Stimulated activated CD8-positive, alpha-beta memory T cell treated with anti-CD3 and anti-CD28 coated beads, Interleukin-4, amount 100 ng/mL, for 24 hours (primary cell): Measurements from ENCODE around the gene PRELID2.

ENCODE experiments used
- DNase-seq: peaks from one replicate; pipeline ENCODE4 v3.0.0-alpha.2; 2020; ENCODE audit warnings: low read depth

Gene PRELID2

DNA sequence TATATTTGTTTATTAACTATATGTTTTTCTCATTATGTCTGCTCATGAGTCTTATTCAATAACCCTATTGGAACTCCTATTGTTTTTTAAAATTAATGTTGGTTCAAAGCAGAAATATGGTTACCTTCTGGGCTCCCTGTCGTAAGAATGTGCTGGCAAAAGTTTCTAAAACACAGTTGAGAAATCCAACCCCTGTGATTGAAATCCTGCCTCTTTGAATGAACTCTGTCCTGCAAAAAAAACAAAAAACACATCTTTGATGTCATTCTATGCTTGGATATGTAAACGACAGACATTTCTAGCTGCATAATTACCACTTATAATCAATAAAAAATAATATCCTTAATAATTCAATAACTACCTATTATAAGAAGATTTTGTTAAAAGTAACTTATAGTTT lies 38.8 kb downstream of the PRELID2 start:
- no peak for DNase-seq

DNA sequence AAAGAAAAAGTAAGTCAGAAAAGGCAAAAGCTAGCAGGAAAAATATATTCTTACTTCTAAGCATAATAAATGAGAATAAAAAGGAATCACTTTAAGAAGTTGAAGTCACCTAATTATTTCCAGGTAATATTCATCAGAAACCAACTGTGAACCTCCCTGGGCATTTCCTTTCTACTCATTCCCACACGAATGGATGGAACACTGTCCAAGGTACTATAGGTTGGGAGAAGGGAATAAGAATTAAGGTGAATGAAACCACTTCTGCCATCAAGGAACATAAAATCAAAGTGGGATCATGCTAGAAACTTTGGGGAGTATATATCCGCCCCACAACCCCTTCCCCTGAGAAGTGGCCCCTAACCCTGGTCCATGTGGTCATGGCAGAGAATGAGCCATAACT lies 41.6 kb downstream of the PRELID2 start:
- DNase-seq = no peak

DNA sequence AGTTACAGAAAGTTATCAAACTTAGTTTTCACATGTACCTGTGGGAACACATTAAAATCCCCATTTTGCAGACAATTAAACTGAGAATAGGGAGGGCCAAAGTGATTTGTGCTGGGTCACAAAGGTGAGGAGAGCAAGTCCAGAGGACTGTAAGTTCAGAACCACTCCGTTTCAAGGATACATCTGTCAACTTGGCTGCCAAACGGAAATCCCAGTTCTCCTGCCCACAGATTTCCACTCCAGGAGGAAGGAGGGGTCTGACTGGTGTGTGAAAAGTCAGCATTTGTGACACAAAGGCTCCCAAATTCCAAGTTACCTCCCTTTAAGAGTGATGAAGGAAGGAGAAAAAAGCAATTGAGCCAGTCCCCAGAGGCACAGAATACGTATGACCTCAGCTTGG lies 42.3 kb downstream of the PRELID2 start:
- no peak for DNase-seq

DNA sequence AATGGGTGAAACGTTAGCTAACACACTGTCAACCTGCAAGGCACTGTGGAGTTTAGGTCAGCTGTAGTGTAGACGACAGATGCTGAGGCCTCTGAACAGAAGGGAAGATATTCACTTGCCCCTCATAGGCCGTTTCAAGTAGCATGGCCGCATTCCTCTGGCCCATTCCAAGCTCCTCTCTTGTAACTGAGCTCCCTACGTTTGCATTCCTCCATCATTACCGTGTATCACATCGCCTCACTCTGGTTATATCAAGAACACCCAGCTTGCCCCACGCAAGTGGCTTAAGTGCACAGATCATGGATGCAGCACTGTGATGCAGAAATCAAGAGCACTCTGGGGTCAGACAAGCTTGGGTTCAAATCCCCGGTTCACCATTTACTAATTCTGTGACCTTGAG lies 43.3 kb downstream of the PRELID2 start:
- DNase-seq = no peak

DNA sequence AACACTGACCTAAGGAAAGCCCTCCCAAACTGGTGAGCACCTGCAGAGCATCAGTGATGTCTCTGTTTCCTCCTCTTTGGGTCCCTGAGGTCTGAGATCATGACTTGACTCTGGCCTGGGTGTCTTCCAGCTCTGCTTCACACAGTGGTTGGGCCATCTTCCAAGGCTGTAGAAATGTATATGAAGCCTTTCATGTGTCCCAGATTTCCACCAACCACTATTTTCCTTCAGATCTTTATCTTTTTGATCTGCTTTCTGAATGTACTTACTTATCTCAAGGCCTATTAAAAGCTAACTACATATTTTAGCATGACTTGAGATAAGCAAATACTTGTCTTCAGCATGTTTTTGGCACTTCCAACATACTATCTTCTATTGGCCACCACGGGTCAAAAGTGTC lies 47.1 kb downstream of the PRELID2 start:
- no peak for DNase-seq

DNA sequence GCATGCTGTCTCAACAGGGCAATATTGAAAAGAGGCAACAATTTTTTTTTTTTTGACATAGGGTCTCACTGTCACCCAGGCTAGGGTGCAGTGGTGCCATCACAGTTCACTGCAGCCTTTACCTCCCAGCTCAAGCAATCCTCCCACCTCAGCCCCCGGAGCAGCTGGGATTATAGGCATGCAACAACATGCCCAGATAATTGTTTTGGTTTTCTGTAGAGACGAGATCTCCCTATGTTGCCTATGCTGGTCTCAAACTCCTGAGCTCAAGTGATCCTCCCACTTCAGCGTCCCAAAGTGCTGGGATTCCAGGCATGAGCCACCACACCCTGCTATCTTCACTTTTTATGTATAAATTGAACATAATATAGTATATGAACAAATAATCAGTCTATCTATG lies 47.6 kb downstream of the PRELID2 start:
- no peak for DNase-seq

DNA sequence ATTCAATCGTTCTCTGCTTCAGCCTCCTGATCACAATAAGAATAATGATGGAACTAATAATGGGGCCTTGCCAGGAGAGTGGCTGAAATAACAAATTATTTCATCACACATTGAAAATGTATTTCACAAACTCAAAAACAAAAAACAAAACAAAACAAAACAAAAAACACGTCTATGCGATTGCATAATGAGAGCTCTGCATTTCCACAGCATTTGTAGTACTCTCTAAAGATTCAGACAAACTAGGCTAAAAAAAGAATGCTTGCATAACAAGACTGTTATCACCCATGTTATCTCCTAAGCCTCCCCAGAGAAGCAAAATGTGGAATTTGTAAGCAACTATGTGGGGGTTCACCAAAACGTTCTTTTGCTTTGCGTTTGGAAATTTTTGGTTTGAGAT lies 48.1 kb downstream of the PRELID2 start:
- no peak for DNase-seq

DNA sequence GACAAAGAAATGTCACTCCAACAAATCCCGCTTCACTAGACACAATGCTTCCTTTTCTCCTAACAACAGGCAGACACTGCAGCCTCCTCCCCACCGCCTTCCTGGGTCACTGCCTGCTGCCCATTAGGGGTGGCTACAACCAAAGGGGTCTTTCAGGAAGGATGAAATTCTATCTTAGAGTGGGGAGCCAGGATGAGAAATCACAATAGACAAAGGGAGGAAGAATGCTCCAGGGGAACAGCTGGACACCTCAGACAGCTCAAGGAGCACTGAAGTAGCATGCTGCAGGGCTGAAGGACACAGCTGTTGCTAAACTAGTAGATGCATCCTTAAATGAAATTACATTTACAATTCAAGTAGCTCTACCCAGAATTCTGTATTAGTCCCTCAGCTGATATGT lies 54.2 kb downstream of the PRELID2 start:
- no peak for DNase-seq

DNA sequence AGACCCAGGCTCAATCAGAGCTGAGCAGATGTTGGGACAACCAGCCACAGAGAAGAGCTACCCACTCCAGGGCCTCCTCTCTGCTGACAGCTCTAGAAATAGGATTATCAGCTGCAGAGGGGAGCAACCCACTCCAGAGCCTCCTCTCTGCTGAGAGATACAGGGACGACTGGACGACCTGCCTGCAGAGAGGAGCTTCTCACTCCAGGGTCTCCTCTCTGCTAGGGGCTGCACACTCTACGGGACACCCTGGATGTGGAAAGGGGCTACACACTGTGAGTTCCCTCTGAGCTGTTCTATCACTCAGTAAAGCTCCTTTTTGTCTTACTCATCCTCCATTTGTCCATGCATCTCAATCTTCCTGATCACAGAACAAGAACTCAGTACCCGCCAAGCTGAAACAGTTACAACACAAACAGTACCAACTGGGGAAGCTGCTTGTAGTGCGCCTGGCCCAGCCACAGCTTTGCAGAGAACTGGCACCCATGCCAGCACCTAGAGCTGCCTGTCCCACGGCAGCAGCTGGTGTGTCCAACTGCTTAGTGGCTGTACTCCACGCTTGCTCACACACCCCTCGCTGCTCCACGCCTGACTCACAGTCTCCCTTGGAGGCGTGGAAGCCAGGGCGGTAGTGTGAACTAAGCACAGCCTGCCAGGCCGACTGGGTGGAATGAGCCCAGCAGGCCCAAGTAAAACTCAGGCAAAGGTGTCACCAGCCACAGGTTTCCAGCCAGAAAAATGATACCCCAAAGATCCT lies 56.8 kb downstream of the PRELID2 start:
- no peak for DNase-seq

DNA sequence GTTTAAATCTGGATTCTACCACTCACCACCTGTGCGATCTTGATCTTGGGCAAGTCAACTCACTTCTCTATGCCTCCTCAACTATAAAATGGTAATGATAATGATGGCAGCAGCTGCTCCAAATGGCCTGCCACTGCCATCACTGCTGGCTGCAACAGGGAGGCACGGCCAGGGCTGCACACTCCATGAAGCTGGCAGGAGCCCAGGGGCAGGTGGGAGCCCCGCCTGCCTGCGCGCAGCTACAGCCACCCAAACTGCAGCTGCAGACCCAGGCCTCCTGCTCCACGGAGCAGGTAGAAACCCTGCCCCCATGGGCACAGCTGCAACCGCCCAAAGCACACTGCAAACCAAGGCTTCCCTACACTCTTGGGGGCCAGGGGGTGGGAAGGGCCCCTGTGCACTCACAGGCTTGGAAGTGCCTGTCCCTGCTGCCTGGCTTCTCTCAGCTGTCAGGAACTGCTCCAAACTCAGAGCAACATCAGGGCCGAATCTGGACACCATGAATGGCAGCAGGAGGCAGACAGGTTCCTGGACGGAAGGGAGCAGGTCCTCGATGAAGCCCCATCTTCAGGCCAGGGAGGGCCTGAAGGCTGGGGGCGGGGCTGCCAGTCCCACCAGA lies 57.6 kb downstream of the PRELID2 start:
- no peak for DNase-seq

DNA sequence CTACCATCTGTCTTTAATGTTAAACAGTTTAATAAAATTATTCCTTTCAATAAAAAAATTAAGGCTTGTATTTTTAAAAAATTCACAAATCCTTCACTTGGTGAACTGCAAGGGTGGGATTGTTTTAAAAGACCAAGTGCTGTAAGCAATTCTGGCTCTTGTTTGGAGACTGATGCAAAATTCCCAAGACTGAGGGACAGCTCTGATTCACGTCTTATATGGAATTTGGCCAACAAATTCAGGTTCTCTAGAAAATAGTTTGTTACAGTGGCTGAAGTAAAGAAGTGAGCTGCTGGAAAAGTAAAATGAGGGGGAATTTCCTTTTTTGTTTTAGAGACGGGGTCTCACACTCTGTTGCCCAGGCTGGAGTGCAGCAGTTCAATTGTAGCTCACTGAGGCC lies 58.3 kb downstream of the PRELID2 start:
- DNase-seq = no peak

DNA sequence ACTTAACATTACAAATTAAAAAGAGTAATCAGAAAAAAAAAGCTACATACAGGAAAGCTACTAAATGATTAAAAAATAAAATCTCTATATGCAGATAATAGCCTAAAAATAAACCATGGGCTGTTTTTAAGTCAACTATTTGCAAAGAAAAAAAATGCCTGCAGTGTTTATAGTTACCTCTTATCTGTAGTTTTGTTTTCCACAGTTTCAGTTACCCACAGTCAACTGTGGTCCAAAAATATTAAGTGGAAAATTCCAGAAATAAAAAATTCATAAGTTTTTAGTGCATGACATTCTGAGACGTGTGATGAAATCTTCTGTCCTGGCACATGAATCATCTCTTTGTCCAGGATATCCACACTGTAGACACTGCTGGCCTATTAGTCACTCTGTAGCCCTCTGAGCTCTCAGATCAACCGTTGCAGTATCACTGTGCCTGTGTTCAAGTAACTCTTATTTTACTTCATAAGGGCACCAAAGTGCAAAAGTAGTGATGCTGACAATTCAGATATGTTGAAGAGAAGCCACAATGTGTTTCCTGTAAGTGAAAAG lies 59.2 kb downstream of the PRELID2 start:
- no peak for DNase-seq

DNA sequence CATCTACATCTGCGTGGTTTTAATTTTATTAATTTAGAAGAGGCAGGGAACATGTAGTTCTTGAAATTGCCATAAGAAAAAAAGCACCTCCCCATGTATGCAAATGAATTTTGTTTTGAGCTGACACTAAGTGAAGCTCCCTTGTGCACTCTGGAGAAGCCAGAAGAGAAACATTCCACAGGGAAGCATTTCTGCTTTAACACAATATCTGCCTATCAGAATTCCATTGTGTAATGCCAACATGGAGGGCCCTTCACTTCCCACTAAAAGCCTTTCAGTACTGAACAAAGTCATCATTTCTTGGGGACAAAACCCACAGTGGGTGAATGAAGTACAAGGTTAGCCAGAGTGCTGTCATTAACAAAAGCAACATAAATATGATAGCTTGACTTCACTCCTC lies 59.7 kb downstream of the PRELID2 start:
- DNase-seq = no peak

DNA sequence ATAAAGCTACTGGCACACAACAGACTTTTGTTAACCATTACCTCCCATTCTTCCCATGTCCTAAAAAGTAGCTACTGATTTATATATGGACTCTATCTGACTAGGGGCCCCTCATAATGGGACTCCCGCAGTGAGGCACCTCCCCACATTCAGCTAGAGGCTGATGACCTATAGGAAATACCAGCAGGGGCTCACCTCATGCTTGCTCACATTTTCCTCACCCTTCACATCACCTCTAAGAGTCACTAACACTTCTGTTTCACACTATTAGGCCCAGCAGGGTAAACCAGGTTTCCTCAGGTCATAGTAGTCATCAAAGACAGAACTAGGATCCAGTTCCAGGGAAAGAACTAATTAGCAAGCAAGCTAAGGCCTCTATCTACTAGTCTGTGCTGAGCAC lies 60.7 kb downstream of the PRELID2 start:
- no peak for DNase-seq

DNA sequence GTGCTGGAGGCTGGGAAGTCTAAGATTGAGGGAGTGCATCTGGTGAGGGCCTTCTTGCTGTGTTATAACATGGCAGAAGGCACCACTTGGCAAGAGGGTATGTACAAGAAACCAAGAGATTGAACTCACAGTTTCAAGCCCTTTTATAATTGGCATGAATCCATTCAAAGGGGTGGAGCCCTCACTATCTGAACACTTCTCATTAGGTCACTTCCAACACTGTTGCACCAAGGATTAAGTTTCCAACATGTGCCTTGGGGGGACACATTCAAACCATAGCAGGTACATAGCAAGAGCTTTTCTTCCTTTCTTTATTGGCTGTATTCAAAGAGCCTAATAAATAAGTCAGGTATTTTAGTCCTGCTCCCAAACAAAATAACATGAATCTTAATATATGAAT lies 62.7 kb downstream of the PRELID2 start:
- no peak for DNase-seq

DNA sequence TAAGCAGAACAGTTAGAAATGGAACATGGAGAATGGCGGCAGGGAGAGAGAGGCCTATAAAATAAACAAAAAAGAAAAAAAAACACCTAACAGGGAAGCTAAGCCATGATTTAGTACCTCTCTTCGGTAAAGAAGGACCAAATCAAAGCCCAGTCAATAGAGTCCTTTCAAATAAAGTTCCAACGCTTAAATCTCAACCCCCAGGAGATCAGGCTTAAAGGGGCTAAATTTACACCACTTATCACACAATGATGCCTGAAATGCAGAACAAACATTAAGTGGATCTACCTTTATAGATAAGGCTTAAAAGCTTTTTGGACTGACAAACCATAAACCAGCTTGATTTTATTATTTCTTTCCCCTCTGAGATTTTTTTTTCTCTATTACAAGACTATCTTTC lies 66.3 kb downstream of the PRELID2 start:
- DNase-seq = no peak

DNA sequence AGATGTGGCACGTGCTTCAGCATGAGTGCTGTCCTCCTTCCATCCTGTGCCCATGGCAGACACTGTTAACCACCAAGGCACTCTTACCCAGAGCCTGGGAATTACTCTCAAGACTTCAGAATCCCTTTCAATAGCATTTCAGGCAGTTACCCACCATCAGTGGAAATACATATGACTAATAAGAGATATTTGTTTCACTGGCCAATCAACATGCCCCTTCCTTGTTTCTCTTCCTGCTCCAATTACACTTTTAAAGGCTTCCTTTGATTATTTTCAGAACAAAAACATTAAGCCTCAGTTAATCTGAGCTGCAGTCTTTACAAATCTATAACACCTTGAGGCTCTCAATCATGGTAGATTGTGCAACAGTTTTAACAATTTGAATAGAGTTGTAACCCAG lies 70.8 kb downstream of the PRELID2 start:
- no peak for DNase-seq

DNA sequence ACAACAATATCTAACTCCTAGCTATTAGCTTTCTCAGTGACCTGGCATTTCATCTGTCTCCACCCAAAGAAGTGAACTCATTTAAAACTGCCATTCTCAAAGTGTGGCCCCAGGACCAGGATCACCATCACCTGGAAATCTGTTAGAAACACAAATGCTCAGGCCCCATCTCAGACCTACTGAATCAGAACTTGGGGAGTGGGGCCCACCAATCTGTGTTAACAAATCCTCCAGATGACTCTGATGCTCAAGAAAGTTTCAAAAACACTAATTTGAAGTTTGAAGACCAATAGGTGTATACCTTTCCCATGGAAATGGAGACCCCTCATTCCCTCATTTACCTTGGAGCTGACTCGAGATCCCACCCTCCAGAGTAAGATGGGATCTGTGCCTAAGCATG lies 72.3 kb downstream of the PRELID2 start:
- DNase-seq = no peak

DNA sequence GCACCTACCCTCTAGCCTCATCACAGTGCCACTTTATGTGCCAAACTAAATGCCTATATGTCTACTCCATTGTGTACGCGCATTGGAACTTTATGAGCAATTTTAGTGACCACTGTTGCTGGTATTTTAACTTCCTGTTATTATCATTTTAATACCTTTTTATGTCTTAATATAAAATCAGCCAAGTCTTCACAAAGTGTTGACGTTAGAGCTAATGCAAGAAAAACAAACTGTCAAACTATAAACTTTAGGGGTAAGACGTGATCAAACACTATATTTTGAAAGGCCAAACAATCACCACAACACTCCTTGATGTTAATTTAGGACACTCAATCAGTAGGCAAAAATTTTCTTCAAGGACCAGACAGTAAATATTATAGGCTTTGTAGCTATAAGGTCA lies 73.9 kb downstream of the PRELID2 start:
- DNase-seq = no peak

DNA sequence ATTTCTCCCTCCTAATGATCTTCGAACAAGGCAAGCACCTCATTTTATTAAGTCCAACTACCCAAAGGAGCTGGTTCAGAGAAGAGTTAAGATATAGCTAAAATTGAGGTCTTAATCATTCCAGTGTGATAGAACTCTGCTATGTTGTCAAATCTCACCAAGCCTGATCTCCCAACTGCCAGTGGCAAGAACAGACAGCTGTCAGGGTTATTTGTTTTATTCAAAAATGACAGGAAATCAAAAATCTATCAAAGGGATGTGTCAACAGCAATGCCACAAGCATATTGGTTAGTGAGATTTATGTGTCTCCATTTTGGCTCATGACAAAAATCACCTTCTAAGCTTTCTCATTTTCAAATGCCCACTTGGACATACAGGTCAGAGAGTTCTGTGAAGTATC lies 74.5 kb downstream of the PRELID2 start:
- no peak for DNase-seq

DNA sequence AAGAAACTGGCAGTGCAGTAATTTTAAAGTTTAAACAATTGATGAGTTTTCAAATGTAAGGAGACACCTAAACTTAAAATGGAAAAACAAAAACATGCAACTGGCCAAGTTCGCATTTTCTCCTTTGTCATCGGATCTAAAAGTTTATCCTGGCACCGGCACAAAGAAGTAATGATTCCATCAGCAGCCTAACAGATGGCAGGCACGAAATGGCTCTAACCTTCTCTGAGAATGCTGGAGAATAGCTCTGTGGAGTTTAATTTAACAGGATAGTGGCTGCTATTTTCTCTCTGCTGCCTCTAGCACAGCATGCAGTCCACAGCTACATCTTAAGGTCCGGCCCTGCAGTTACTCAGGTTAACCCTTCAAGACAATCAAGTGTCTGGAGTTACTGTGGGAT lies 82.2 kb downstream of the PRELID2 start:
- no peak for DNase-seq

DNA sequence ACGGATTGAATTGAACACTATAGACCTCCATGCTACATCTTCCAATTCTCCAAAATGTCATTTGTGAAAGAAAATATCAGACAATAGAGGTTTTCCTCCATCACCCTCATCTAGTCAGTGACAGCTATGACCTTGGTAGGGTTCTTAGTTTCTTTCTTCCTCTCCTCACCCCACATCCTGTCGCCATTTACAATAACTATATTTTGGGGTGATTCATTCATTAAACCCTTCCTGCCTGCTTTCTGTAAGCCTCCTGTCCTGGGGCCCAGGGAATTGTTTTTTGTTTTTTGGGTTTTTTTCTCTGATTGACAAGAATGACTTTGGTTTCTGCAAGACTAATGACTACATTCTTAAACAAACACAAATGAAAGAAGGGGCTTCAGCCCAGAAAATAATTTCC lies 82.6 kb downstream of the PRELID2 start:
- no peak for DNase-seq

DNA sequence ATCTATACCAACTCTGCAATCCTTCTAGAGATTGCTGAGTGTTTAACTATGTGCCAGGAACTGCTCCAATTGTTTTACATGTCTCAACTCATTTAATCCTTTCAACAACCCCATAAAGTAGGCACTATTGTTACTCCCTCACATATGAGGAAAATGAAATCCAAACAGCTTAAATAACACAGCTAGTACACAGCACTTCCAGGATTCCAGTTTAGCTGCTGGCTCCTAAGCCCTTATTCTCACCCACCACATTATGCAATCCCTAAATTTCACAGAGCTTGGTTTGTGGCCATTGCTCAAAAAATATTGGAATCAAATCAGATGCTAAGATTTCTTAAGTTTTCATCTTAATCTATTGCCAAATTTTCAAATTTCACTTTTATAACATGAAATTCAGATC lies 84.9 kb downstream of the PRELID2 start:
- no peak for DNase-seq
